ENCODE data around the gene ZSCAN5A.
"Not testable (repeated sequence)": the region's sequence is repeated elsewhere in the genome, so short reads cannot be mapped to it uniquely, and the experiment has no call there.

The ZSCAN5A gene

DNA sequence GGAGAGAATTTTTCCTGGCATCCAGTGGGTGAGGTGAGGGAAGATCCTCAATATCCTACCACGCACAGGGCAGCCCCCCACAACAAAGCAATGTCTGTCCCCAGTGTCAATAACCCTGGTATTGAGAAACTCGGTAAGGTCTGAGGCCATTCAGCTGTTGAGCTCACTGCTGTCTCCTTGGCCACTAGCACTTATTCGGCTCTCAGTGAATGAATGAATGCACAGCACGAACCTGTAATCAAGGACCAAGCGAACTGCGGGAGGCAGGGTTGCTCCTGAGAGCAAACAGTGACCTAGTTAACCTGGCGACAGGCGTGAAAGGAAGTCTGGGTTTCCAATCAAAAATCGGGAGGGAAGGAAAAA lies 640 bp downstream of the ZSCAN5A start:
- DNase-seq (ENCODE audit: low read depth): no peak

DNA sequence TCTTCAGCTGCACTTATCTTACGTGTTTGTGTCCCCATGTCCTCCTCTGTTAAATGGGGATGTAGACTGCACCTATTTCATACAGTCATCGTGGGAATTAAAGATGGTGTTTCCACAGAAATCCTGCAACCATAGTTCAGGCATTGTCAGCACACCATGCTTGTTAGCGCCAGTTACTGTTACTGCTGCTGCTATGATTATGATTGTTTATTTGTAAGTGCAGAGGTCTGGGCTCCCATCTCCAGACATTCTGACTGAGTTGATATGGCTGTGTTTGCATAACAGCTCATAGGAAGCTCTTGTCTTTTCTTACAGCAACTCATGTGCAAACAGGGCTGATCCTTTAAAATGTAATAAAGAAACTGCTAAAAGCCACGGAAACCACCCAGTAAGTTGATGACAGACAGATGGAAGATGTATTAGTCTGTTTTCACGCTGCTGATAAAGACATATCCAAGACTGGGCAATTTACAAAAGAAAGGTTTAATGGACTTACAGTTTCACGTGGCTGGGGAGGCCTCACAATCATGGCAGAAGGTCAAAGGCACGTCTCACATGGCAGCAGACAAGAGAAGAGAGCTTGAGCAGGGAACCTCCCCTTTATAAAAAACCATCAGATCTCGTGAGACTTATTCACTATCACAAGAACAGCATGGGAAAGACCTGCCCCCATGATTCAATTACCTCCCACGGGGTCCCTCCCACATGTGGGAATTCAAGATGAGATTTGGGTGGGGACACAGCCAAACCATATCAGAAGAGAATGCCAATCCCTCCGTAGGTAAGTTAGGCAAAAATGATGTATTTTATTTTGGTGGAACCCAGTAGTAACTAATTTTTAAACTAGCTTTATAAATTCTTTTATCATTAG lies 1.6 kb downstream of the ZSCAN5A start:
- DNase-seq (ENCODE audit: low read depth): no peak

DNA sequence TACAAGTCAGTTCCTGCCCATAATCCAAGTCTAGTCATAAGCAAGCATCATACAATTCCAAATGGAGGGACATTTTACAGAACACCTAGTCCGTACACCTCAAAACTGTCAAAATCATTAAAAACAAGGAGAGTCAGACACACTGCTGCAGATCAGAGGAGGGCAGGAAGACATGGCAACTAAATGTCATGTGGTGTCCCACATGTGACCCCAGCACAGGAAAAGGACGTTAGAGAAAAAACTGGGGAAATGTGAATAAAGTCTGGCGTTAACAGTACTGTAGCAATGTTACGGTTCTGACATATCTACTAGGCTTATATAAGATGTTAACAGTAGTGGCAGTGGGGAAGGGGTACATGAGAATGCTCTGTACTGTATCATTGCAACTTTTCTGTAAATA lies 2.3 kb downstream of the ZSCAN5A start:
- DNase-seq (ENCODE audit: low read depth): no peak

DNA sequence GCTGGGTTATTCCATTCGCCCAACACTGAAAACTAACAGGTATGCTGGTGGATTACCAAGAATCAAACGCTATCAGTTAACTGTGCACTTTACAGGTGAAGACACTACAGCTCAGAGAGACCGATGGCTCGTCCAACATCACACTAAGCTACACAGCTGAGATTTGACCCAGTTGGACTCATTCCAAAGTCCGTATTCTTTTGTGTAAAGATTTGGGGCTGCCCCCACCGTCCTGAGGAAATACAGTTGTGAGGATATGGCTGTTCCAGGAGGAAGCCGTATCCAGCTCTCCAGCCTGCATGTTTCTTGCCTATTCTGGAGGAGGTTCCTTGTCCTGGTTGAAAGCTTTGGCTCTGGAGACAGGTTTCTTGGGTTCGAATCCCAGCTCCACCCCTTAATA lies 4.2 kb downstream of the ZSCAN5A start:
- DNase-seq (ENCODE audit: low read depth): no peak

DNA sequence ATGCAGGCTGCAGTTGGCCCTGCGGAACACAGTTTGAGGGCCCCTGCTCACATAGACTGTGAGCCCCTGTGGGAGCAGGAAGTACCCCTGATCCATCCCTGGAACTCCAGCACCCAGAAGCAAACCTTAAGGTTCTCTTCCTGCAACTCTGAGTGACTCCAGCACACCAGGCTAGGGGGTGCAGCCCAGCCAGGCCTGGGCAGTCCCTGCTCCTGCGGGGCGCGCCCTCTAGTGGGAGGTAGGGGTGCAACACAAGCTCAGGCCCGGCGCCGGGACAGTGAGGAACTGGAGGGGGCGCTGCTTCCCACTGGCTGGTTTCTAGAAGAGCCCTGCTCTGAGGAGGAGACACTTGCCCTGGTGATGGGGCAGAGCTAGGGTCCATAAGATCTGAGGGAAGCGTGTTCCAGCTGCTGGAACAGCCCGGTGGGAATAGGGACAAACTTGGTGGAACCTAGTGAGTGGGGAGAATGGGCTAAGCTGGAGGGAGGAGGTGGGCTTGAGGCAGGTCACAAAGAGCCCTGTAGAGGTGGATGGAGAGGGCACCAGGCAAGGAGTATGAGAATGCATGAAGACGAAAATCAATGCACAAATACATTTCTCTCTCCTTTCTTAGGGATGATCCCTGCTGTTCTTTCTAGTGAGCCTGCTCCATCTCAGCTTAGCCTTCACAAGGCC lies 5.0 kb downstream of the ZSCAN5A start:
- DNase-seq (ENCODE audit: low read depth): no peak

DNA sequence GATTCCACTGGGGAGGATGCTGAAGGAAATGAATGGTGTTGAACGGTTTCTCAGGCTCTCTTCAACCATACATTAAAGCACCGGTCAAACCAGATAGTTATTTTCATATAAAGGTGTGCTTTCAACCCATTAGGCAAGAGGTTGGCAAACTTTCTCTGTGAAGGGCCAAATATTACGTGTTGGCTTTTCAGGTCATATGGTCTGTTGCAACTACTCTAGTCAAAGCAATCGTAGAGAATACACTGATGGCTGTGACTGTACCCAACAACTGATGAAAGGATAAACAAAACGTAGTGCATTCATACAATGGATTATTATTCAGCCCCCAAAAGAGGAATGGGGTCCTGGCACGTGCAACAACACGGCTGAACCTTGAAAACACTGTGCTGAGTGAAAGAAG lies 5.8 kb downstream of the ZSCAN5A start:
- DNase-seq (ENCODE audit: low read depth): no peak

DNA sequence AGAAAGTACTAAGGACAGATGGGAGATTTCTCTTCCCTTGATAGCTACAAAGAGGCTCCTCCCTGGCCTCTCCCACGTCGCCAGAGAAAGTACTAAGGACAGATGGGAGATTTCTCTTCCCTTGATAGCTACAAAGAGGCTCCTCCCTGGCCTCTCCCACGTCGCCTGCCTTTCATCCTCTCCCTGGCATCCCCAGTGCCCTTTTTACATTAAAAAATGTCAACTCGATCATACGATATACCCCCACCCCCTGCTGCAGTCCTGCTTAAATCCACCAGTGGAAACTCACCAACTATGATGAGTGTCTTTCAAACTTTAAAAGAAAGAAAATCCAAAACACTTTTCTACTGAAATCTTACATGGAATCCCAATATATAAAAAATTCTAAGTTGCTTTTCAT lies 7.6 kb downstream of the ZSCAN5A start:
- DNase-seq (ENCODE audit: low read depth): not testable (repeated sequence)

DNA sequence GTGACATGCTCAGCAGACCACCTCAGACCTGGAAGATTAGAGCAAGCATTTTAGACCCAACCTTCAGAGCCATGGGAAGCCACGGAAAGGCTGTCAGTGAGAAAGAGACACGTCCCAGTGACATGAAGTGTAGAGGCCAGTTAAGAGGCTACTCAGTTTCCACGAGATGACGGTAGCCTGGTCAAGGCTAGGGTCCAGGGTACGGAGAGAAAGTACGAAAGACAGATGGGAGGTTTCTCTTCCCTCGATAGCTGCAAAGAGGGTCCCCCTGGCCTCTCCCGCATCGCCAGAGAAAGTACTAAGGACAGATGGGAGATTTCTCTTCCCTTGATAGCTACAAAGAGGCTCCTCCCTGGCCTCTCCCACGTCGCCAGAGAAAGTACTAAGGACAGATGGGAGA lies 8.6 kb downstream of the ZSCAN5A start:
- no peak for DNase-seq (ENCODE audit: low read depth)

DNA sequence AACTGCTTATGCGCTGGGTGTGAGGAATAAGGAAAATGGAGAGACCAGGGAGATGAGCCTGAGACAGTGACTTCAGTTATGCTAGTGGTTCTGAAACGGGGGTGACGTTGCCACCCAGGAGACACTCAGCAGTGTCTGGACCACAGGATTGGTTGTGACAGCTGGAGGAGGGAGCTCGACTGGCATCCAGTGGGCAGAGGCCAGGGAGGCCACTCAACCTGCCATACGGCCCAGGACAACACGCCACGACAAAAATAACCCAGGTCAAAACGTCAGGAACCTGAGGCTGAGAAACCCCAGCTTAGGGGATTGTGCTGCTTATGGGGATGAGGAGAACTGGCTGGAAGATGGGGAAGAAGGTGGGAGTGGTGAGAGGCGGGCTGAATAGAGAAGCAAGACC lies 10.4 kb downstream of the ZSCAN5A start:
- no peak for DNase-seq (ENCODE audit: low read depth)

DNA sequence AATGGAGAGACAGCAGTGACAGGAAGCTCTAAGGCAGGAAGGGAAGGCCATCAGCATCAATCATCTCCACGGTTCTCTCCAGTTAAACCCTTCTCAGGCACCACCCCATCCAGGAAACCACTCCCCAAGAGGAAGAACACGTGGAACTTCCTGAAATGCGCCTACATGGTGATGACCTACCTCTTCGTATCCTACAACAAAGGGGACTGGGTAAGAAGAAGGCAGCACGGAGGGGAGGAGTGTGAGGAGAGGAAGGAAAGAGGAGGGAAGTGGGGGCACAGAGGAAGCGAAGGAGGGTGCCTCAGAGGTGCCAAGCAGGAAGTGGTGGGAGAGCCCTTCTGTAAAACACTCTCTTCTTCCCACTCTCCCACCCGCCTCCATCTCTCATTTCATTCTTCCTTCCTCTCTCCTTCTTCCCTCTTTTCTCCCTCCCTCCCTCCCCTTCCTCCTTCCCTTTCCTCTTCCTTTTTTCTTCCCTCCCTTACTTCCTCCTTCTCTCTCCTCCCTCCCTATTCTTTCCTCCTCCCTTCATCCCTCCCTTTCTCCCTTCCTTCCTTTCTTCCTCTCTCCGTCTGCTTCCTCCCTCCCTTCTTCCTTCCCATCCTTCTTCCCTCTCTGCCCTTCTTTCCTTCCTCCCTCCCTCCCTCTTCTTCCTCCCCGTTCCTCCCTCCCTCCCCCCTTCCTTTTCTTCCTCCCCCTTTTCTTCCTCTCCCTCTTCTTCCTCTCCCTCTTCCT lies 12.6 kb downstream of the ZSCAN5A start:
- DNase-seq (ENCODE audit: low read depth): no peak

DNA sequence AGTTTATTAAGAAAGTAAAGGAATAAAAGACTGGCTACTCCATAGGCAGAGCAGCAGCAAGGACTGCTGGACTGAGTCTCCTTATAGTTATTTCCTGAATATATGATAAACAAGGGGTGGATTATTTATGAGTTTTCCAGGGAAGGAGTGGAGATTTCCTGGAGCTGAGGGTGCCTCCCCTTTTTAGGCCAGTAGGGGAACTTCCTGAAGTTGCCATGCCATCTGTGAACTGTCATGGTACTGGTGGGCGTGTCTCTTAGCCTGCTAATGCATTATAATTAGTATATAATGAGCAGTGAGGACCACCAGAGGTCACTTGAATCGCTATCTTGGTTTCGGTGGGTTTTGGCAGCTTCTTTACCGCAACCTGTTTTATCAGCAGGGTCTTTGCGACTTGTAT lies 13.5 kb downstream of the ZSCAN5A start:
- DNase-seq (ENCODE audit: low read depth): no peak

DNA sequence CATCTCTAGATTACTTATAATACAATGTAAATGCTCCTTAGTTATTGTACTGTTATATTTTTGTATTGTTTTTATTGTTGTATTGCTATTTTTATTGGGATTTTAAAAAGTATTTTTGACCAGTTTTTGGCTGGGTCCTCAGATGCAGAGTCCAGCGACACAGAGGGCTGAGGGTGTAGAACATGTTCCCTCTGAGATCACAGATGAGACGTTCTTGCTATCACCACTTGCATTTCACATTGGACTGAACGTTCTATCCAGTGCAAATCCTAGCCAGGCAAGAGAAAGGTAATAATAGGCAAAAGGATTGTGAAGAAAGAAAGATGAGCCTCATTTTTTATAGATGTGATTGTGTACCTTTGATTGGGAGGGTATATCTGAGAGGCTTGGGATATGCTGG lies 15.0 kb downstream of the ZSCAN5A start:
- no peak for DNase-seq (ENCODE audit: low read depth)

DNA sequence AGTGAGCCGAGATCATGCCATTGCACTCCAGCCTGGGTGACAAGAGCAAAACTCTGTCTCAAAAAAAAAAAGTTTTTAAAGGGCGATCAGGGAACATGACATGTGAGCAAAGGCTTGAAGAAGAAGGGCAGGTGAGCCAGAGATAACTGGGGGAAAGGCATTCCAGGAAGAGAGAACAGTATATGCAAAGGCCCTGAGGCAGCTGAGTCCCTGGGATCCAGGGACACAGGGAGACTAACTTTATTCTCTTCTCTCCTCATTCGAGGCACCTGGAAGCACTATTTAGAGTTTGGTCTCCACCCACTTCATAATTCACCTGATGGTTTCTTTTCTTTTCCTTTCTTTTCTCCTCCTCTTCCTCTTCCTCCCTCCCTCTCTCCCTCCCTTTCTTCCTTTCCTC lies 17.6 kb downstream of the ZSCAN5A start:
- DNase-seq (ENCODE audit: low read depth): no peak

DNA sequence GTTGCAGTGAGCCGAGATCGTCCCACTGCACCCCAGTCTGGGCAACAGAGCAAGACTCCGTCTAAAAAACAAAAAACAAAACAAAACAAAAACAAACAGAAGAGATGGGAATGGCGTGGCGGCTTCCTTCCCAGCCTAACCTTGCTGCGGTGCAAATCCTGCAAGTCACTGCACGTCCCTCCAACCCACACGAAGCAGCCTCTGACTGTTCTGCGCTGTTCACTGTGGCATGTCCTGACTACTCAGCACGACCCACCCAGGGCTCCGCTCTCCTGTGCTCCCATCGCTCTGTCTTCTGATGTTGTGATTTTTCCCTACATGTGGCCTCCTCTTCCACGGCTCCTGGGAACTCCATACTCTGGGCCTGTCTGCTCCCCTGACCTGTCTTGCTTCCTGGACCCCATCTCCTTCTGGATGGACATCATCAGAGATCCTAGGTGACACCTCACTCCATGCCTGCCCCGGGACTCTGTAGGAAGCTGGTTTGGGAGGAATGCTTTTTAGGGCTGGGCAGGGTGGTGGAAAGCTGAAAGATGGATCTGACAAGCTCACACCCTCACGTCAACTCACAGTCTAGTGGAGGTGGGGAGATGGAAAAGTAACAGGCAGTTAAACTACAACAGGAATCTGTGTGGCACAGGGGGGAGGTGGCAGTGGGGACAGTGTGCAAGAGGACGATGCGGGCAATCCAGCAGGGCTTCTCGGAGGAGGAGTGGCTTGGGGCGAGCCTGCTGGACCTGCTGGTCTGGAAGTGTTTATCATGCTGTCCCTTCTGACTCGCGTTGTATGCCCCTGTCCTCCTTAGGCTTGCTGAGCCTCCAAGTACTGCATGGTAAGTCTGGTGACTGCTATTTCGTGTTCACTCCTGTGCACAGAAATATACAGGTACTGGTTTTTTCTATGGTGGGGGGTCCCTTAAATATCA lies 18.8 kb downstream of the ZSCAN5A start:
- no peak for DNase-seq (ENCODE audit: low read depth)

DNA sequence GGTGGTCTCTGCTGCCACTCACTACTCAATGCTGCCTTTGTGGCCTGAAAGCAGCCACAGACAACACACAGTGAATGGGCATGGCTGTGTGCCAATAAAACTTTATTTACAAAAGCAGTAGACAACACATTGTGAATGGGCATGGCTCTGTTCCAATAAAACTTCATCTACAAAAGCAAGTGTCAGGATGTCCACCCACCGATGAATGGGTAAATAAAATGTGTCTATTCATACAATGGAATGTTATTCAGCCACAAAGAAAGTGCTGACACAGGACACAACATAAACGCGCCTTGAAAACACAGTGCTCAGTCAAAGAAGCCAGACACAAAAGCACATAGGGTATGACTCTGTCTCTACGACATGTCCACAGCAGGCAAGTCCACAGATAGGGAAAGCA lies 20.1 kb downstream of the ZSCAN5A start:
- DNase-seq (ENCODE audit: low read depth): no peak

DNA sequence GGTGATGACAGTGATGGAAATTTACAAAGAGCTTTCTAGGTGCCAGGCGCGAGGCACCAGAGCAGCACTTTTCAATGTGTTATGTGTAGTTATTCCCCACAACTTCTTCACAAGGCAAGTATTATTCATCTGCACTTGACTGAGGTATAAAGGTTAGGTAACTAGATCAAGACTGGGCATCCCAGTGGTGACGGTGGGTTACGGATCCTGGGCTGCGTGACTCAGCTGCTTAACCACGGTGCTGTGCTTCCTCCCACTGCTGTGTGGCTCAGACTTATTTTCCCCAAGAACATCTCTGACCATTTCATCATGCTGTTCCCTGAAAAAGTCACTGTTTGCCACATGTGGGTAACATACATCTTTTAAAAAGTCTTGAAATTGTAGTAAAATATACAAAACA lies 22.8 kb downstream of the ZSCAN5A start:
- DNase-seq (ENCODE audit: low read depth): no peak

DNA sequence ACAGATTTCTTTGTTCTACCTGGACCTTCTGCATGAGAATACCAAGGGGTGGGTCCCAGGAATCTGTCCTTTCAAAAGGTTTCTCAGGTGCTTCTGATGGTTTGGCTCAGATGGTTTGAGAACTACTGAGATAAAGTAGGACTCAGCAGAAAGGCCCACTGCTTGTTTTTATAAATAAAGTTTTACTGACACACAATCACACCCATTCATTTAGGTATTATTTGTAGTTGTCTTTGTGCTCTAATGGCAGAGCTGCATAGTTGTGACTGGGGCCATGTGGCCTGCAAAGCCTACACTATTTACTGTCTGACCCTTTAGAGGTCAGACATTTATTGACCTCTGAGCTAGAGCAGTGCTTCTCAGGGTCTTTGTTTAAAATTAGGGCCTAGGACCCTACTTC lies 24.5 kb downstream of the ZSCAN5A start:
- no peak for DNase-seq (ENCODE audit: low read depth)

DNA sequence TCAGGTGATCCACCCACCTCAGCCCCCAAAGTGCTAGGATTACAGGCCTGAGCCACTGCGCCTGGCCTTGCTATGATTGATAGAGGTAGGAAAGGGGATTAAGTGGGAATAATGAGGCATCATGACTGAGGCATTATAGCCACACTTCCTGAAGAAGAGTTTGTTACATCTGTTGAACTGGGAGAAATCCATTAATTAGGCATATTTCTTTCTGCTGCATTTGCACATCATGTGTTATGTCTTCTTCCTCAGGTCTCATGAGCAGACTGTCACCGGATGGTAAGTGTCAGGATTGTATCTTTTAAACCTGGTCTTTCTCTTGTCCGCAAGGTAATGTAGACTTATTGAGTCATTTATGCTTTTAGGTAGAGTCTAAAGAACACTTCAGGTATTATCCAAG lies 29.9 kb downstream of the ZSCAN5A start:
- DNase-seq (ENCODE audit: low read depth): no peak

DNA sequence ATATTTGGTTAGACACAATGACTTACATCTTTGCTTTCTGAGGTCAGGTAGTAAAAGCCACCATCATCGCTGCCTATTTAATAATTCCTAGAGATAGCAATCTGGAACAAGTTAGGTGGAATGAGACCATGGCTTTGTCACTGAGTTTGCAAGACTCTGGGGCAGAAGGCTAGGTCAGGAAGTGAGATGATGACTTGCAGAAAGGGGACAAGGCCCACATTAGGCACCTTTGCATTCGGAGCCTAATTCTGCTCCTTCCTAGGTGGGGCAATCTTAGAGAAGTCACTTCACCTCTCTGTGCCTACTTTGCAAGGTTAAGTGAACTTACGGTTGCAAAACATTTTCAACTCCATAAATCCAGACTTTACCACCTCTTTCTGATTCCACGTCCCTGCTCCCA lies 31.8 kb downstream of the ZSCAN5A start:
- DNase-seq (ENCODE audit: low read depth): no peak

DNA sequence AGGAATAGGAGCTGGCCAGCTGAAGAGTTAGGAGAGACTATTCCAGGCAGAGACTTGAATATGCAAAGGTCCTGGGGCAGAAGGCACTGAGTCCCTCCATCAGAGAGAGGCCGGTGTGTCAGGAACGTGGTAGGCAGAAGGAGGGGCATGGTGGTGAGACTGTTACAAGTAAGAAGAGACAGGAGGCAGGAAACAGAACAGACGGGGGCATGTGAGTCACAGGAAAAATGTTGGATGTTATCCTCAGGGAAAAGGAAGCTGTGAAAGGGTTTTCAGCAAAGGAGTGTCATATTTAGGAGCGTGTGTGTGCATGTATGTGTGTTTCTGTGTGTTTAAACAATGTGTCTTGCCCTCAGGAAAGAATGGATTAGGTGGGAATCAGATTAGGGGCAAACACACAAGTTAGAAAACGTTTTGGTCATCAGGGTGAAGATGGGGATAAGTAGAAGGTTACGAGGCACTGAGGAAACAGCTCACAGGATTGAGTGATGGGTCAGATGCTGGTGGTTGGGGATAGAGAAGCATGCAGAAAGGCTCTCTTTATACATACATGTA lies 41.0 kb downstream of the ZSCAN5A start:
- no peak for DNase-seq (ENCODE audit: low read depth)

DNA sequence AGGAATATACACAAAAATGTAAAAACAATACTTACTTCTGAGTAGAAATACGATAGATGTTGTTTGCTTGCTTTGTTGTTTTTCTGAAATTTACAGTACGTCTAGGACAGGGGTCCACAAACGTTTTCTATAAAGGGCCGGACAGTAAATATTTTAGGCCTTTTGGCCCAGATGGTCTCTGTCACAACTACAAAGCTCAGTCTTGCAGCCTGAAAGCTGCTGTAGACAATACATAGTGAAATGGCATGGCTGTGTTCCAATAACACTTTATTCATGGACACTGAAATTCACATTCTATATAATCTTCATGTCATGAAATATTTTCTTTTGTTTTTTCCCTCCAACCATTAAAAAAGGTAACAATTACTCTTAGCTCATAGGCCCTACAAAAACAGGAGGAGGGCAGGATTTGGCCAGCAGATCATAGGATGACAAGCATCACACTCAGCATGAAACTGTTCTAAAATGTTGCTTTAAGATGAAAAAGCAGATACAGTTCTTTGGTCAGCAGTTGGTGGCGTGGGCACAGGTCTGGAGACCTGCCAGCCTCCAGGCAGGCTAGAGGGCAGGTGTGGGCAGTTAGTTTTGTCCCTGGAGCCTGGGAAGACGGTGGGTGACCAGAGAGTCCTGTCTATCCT lies 42.4 kb downstream of the ZSCAN5A start, which contains the start of gene EDDM13:
EDDM13 (plus strand) TSS at position 588 of the 638 bp plus-strand sequence. CDS start 87 bp downstream, outside the sequence.
- no peak for DNase-seq (ENCODE audit: low read depth)

Data from fibroblast of the conjunctiva (primary cell).